ENCODE data around the gene RGL3.

- TF ChIP-seq CTCF (conservative IDR thresholded peaks at IDR 0.05) (no peak), ZFX (IDR thresholded peaks at IDR 0.05) (no peak)
Measured at GRCh38 chr19:11447347-11448262, 28.5 kb upstream of the RGL3 start.

All from C4-2B (cell line).